Measurements from ENCODE around the gene CDC42EP4.
"Not testable (repeated sequence)": the region's sequence is repeated elsewhere in the genome, so short reads cannot be mapped to it uniquely, and the experiment has no call there.

Gene CDC42EP4

DNA sequence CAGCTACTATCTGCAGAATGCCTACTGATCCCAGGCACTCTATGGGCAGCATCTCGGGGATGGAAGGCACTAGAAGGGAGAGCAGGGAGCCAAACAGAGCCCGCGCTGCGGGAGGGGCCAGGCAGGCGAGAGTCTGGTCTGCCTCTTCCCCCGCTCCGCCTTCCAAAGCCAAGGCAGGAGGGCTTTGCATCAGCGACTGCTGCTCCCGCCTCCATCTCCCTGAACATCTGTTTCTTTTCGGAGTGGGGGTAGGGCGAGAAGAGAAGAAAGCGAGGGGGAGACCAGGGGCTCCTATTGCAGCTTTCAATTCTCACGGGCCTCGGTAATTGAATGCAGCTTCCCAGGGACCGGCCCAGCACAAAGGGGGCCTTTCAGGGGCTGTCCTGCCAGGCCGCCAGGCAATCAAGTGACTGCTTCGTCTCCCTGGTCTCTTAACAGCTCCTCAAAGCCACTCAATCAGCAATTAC lies 31.4 kb upstream of the CDC42EP4 start:
- no peak for DNase-seq (ENCODE audit: low spot score)

DNA sequence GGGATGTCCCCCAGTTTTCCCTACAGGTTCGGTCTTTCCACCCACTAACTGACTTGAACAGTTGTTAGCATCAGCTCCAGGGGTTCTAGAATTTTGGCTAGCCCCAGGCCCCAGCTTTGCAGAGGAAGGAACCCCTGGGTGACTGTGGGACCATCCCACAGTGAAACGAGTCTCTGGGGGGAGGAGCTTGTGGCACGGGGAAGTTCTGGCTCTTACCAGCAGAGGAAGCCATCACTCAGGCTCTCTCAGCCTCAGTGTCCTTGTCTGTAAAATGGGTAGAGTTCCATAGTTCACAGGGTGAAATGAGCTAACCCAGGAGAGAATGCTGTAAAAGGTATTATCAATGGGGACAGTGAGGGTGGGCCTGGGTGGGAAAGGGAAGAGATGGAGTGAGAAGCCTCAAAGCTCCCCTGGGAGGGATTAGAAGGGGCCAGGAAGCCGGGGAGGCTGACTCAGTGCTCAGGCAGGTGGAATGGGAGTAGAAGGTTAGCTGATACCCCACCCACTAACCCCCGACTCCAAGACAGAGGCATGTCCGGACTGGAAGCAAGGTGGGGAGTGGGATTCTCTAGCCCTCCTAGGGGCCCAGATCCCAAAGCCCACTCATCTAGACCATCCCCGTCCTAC lies 30.9 kb upstream of the CDC42EP4 start:
- DNase-seq (ENCODE audit: low spot score): no peak

DNA sequence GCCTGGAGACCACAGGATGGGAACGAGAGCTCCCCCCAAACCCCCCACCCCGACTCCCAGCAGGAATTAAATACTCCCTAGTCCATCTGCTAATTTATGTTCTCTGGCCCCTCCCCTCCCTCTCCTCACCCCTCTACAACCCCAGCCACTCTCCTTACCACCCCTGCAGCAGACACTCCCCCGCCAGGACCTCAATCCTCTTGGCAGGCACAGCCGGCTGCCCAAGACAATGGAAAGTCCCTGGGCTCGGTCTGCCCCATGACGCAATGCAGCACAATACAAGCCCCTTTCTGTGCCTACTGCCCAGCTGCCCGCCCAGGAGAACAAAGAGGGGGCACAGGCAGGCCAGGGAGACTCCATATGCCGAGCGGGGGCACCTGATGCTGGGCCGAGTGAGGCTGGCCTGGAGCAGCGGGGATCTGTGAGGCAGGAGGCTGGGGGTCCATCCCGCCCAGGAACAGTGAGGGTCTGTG lies 30.3 kb upstream of the CDC42EP4 start:
- DNase-seq (ENCODE audit: low spot score): no peak

DNA sequence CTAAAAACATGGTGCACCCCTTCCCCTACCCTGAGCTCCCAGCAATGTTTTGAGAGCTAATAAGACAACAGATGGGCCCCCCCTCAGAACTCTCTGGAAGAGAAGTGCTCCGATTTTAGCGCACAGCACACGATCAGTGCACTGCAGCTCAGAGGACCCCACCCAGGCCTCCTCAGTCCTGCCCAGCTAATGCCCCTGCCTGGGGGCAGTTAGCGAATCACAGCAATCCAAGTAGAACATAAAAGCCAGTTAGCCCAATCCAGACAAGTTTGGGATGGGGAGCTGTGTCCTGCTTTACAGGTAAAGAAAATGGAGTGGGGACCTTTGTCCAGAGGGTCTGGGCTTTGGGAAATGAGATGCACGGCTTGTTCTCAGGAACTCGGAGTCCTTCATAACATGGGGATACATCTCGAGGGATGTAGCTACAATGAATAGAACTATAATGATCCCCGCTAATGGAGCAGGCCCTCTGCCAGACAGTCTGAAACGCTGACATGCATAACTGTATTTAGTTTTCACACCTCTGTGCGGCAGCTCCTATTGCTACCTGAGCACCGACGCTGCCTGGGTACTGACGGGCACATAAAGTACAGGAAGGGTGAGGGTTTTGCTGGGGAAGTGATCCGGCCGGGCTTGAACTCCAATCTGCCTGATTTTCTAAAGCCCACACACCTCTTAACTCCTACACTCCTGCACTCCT lies 29.7 kb upstream of the CDC42EP4 start:
- no peak for DNase-seq (ENCODE audit: low spot score)

GRCh38 chr17:73340093-73340596 lies 28.3 kb upstream of the CDC42EP4 start:
- no peak for DNase-seq (ENCODE audit: low spot score)

GRCh38 chr17:73338566-73339197 lies 26.9 kb upstream of the CDC42EP4 start:
- DNase-seq (ENCODE audit: low spot score): no peak

- no peak for DNase-seq (ENCODE audit: low spot score)
Measured at GRCh38 chr17:73338050-73338521, 26.3 kb upstream of the CDC42EP4 start.

GRCh38 chr17:73337330-73337710 lies 25.5 kb upstream of the CDC42EP4 start:
- no peak for DNase-seq (ENCODE audit: low spot score)

GRCh38 chr17:73336408-73337329 lies 24.9 kb upstream of the CDC42EP4 start:
- DNase-seq (ENCODE audit: low spot score): no peak

DNA sequence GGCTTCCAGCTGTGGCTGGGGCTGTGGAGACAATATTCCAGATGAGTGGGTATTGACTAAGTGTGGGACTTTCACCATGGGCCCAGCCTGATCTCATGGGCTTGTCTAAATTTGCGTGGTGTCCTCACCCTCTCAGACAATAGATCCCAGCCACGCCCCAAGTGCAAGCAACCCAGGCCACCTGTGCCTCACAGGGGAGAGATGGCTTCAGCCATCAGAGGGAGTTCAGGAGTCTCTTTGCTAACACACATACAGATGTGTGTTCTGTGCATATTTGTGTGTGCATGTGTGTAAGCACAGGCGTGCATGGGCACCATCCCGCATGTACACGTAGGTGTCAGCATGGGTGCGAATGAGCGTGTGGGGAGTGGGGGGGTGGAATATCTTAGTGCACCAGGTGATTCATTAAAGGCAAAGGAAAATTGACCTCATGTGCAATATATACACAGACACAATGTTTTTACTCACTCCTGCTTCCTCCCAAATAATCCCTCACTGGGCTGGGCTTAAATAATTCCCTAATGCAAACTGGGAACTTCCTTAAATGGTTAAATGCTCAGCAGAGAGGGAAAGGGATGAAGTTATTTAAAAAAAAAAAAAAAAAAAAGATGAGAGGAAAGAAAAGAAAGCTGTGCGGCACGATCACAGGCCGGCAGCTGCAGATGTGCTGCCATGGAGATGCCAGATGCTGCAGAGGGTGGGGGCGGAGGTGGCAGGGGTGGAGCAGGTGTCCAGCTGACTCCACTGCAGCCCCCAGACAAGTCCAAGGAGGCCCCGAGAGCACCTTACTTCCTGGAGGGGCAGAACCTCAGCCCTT lies 24.0 kb upstream of the CDC42EP4 start:
- DNase-seq (ENCODE audit: low spot score): no peak

- DNase-seq (ENCODE audit: low spot score): no peak
Measured at GRCh38 chr17:73334771-73335513, 23.1 kb upstream of the CDC42EP4 start.

DNA sequence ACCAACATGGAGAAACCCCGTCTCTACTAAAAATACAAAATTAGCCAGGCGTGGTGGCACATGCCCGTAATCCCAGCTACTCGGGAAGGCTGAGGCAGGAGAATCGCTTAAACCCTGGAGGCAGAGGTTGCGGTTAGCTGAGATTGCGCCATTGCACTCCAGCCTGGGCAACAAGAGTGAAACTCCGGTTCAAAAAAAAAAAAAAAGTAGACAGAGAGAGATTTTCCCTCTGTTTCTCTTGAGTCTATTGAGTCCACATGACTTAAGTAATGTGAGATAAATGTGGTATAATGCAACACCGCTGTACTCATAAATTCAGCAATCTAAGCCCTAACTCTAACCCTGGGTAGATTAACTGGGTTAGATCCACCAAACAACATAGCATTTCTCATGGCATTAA lies 21.6 kb upstream of the CDC42EP4 start:
- DNase-seq (ENCODE audit: low spot score): not testable (repeated sequence)

- no peak for DNase-seq (ENCODE audit: low spot score)
Measured at GRCh38 chr17:73331060-73331459, 19.3 kb upstream of the CDC42EP4 start.

- DNase-seq (ENCODE audit: low spot score): no peak
Measured at GRCh38 chr17:73327676-73328075, 15.9 kb upstream of the CDC42EP4 start.

GRCh38 chr17:73325527-73325842 lies 13.7 kb upstream of the CDC42EP4 start:
- no peak for DNase-seq (ENCODE audit: low spot score)

GRCh38 chr17:73324711-73325526 lies 13.1 kb upstream of the CDC42EP4 start:
- DNase-seq (ENCODE audit: low spot score): no peak

GRCh38 chr17:73324160-73324475 lies 12.3 kb upstream of the CDC42EP4 start:
- no peak for DNase-seq (ENCODE audit: low spot score)

GRCh38 chr17:73323409-73324159 lies 11.8 kb upstream of the CDC42EP4 start:
- no peak for DNase-seq (ENCODE audit: low spot score)
